DND-41 (cell line): ENCODE measurements around the gene LXN.

Experiments
- CTCF ChIP-seq: IDR thresholded peaks from 2 replicates; pipeline ENCODE4 v1.5.1; 2012; ENCODE audit warnings: borderline replicate concordance, low read length, moderate library complexity, mild to moderate bottlenecking; ENCODE audit not compliant: poor library complexity, severe bottlenecking; ENCODE audit errors: extremely low read depth
- EZH2 ChIP-seq: IDR thresholded peaks from 3 replicates; pipeline ENCODE4 v1.6.1; 2012; ENCODE audit warnings: borderline replicate concordance, low read depth, mild to moderate bottlenecking, moderate library complexity, low read length, inconsistent platforms; ENCODE audit not compliant: severe bottlenecking

- TF ChIP-seq CTCF (no peak), EZH2 (no peak)
These were observed 46.2 kb upstream of the LXN start for GRCh38 chr3:158718490-158719170.
